SK-N-SH (cell line): ENCODE results near the gene LMF1. TPM values are rescaled to one million over a fixed set of nuclear protein-coding genes. Genes with fewer than 3 reads are reported as not detected.

Experiments
- CTCF ChIA-PET: fragments of 300-600, 350-600 bp; formaldehyde crosslinking; extraction: SDS; loops from one replicate; lab custom pipeline; 2021; lab: Yijun Ruan, JAX
- POLR2A ChIA-PET: fragments of 350-600 bp; sonication (Branson Sonifier 250); formaldehyde crosslinking; extraction: SDS; loops from one replicate; lab custom pipeline; 2020; ENCODE audit warnings: antibody characterized with exemption, inconsistent platforms; lab: Yijun Ruan, JAX
- DNase-seq: peaks from one replicate; pipeline ENCODE4 v3.0.0; 2012
- H2AFZ ChIP-seq: fragments of 200-600 bp; sonication (generic); 2 replicates; pipeline ENCODE4 v1.8.1; 2016; ENCODE audit warnings: antibody characterized with exemption, mild to moderate bottlenecking, low read depth
- H3F3A ChIP-seq: fragments of 200-600 bp; sonication (generic); replicated peaks from 2 replicates; pipeline ENCODE3; 2016; ENCODE audit warnings: antibody characterized with exemption, mild to moderate bottlenecking; ENCODE audit not compliant: insufficient read depth
- H3K27ac ChIP-seq, 2 experiments: fragments of 200-500 bp in 1 of 2; fragments of 200-600 bp in 1 of 2; sonication (Bioruptor generic) in 1 of 2; sonication (generic), shearing (Covaris generic) in 1 of 2; 2 replicates each; pipeline versions ENCODE4 v1.5.1 to v1.6.1; 2014 to 2016; ENCODE audit warnings: low read depth in 2 of 2, inconsistent platforms in 1 of 2, low read length in 1 of 2, mild to moderate bottlenecking in 1 of 2, mixed read lengths in 1 of 2
- H3K27me3 ChIP-seq: fragments of 200-600 bp; sonication (generic), shearing (Covaris generic); 2 replicates; pipeline ENCODE4 v1.6.1; 2016; ENCODE audit warnings: mixed run types; ENCODE audit not compliant: insufficient read depth
- H3K36me3 ChIP-seq, 2 experiments: fragments of 200-500 bp in 1 of 2; fragments of 200-600 bp in 1 of 2; sonication (Bioruptor generic) in 1 of 2; sonication (generic) in 1 of 2; replicated peaks in 1 of 2; 2 replicates each; pipeline versions ENCODE3 to v1.5.1; 2014 to 2016; ENCODE audit warnings: low read length in 1 of 2, mild to moderate bottlenecking in 1 of 2; ENCODE audit not compliant: insufficient read depth in 2 of 2, control insufficient read depth in 1 of 2
- H3K4me1 ChIP-seq, 2 experiments: fragments of 200-500 bp in 1 of 2; fragments of 200-600 bp in 1 of 2; sonication (Bioruptor generic) in 1 of 2; sonication (generic), shearing (Covaris generic) in 1 of 2; 2 replicates each; pipeline versions ENCODE4 v1.5.1 to v1.6.1; 2014 to 2016; ENCODE audit warnings: low read depth in 1 of 2, low read length in 1 of 2, mixed run types in 1 of 2; ENCODE audit not compliant: insufficient read depth in 2 of 2, control insufficient read depth in 1 of 2
- H3K4me2 ChIP-seq: fragments of 200-600 bp; sonication (generic), shearing (Covaris generic); 2 replicates; pipeline ENCODE4 v1.6.1; 2017; ENCODE audit warnings: mixed run types
- H3K4me3 ChIP-seq, 2 experiments: fragments of 200-500 bp in 1 of 2; fragments of 200-600 bp in 1 of 2; sonication (Bioruptor generic) in 1 of 2; sonication (generic), shearing (Covaris generic) in 1 of 2; 2 replicates each; pipeline versions ENCODE4 v1.5.1 to v1.8.1; 2014 to 2016; ENCODE audit warnings: low read depth in 2 of 2, inconsistent platforms in 1 of 2, low read length in 1 of 2, mild to moderate bottlenecking in 1 of 2, mixed read lengths in 1 of 2, moderate library complexity in 1 of 2
- H3K79me2 ChIP-seq: fragments of 200-600 bp; sonication (generic); 2 replicates; pipeline ENCODE4 v1.8.1; 2017; ENCODE audit warnings: mild to moderate bottlenecking; ENCODE audit not compliant: insufficient read depth
- H3K9ac ChIP-seq: fragments of 200-600 bp; sonication (generic); 2 replicates; pipeline ENCODE4 v1.6.1; 2017; ENCODE audit warnings: mixed run types
- H3K9me2 ChIP-seq: fragments of 200-600 bp; sonication (generic); 2 replicates; pipeline ENCODE4 v1.6.1; 2017; ENCODE audit warnings: mixed run types
- H3K9me3 ChIP-seq: fragments of 200-600 bp; sonication (generic); 2 replicates; pipeline ENCODE4 v1.6.1; 2017; ENCODE audit warnings: mixed run types, mild to moderate bottlenecking, moderate library complexity
- H4K20me1 ChIP-seq: fragments of 200-600 bp; sonication (generic); 2 replicates; pipeline ENCODE4 v1.6.1; 2017; ENCODE audit warnings: mild to moderate bottlenecking, mixed run types; ENCODE audit not compliant: insufficient read depth
- CHD2 ChIP-seq: fragments of 150-350 bp; IDR thresholded peaks from 2 replicates; pipeline ENCODE4 v1.6.1; 2018; ENCODE audit warnings: low read length; ENCODE audit not compliant: partially characterized antibody
- EP300 ChIP-seq, 2 experiments: IDR thresholded peaks; 2 replicates each; pipeline versions ENCODE4 v1.4.0 to v1.6.1; 2012; ENCODE audit warnings: borderline replicate concordance in 1 of 2, low read depth in 1 of 2, low read length in 1 of 2
- EZH2phosphoT487 ChIP-seq: fragments of 200-600 bp; sonication (generic); IDR thresholded peaks from 2 replicates; pipeline ENCODE4 v1.6.1; 2017; ENCODE audit warnings: low read depth, mixed run types, mild to moderate bottlenecking, antibody characterized with exemption, moderate library complexity, borderline replicate concordance
- JUND ChIP-seq: IDR thresholded peaks from 2 replicates; pipeline ENCODE4 v1.4.0; 2012
- MEF2A ChIP-seq: IDR thresholded peaks from 2 replicates; pipeline ENCODE4 v1.4.0; 2012; ENCODE audit warnings: low read depth, borderline replicate concordance
- MXI1 ChIP-seq: IDR thresholded peaks from 2 replicates; pipeline ENCODE4 v1.6.1; 2012; ENCODE audit warnings: mild to moderate bottlenecking, low read depth, low read length, improper control_type of control experiment
- RAD21 ChIP-seq: IDR thresholded peaks from 2 replicates; pipeline ENCODE4 v1.6.1; 2012; ENCODE audit warnings: mild to moderate bottlenecking, low read length
- RFX5 ChIP-seq: IDR thresholded peaks from 2 replicates; pipeline ENCODE4 v1.6.1; 2012; ENCODE audit warnings: mild to moderate bottlenecking, improper control_type of control experiment, low read length
- RXRA ChIP-seq: IDR thresholded peaks from 2 replicates; pipeline ENCODE4 v1.4.0; 2012; ENCODE audit warnings: low read depth, mild to moderate bottlenecking, borderline replicate concordance
- SIN3A ChIP-seq: IDR thresholded peaks from 2 replicates; pipeline ENCODE4 v1.6.1; 2012; ENCODE audit warnings: low read depth, mild to moderate bottlenecking, low read length, moderate library complexity, borderline replicate concordance
- SMC3 ChIP-seq: IDR thresholded peaks from 2 replicates; pipeline ENCODE4 v1.6.1; 2012; ENCODE audit warnings: low read depth, low read length, improper control_type of control experiment
- TAF1 ChIP-seq: IDR thresholded peaks from 2 replicates; pipeline ENCODE4 v1.6.1; 2012; ENCODE audit warnings: low read depth, mild to moderate bottlenecking, low read length, moderate library complexity, borderline replicate concordance
- TEAD4 ChIP-seq: IDR thresholded peaks from 2 replicates; pipeline ENCODE4 v1.4.0; 2012; ENCODE audit warnings: mild to moderate bottlenecking, borderline replicate concordance; ENCODE audit not compliant: insufficient read depth
- YY1 ChIP-seq: IDR thresholded peaks from 2 replicates; pipeline ENCODE4 v1.4.0; 2012; ENCODE audit warnings: low read depth, mild to moderate bottlenecking
- WGBS: methylation state at CpG from one replicate; pipeline ENCODE4 v1.1.6; 2017; ENCODE audit warnings: low lambda C conversion rate; 5-methylcytosine and 5-hydroxymethylcytosine counted together
- polyA plus RNA-seq, 3 experiments: library from polyadenylated mRNA; depleted of rRNA; stranded (reverse); fragments of >200 nt; gene quantifications; 2 replicates each; pipeline ENCODE4 v1.2.3, GENCODE V29; 2012
- TF ChIP-seq, protein P1 (sequence below): IDR thresholded peaks from 2 replicates; pipeline ENCODE4 v1.4.0; 2012; ENCODE audit warnings: low read depth, borderline replicate concordance
- TF ChIP-seq, protein P2 (sequence below): fragments of 200-600 bp; sonication (generic); IDR thresholded peaks from 2 replicates; pipeline ENCODE4 v1.6.1; 2017; ENCODE audit warnings: antibody characterized with exemption, mild to moderate bottlenecking, moderate library complexity
- TF ChIP-seq, protein P3 (sequence below): fragments of 150-350 bp; IDR thresholded peaks from 2 replicates; pipeline ENCODE4 v1.6.1; 2016; ENCODE audit warnings: mild to moderate bottlenecking, low read depth, low read length
- TF ChIP-seq, protein P4 (sequence below): IDR thresholded peaks from 2 replicates; pipeline ENCODE4 v1.4.0; 2012; ENCODE audit warnings: low read depth

Gene LMF1
- polyA plus RNA-seq, 1 of the 3 experiments (the other 2 are of a cell fraction): 5.7 TPM

DNA sequence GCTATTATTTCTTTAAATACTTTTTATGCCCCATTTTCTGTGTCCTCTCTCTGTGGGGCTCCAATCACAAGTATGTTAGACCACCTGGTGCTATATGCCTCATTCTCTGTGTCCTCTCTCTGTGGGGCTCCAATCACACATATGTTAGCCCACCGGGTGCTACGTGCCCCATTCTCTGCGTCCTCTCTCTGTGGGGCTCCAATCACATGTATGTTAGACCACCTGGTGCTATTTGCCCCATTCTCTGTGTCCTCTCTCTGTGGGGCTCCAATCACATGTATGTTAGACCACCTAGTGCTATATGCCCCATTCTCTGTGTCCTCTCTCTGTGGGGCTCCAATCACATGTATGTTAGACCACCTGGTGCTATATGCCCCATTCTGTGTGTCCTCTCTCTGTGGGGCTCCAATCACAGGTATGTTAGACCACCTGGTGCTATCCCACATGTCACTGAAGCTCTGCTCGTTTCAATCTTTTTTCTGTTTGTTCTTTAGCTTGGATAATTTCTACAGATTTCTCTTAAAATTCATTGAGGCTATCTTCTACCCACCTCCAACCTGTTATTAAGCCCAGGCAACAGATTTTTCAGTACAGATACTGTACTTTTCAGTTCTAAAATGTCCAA is 28.2 kb downstream of the LMF1 start (continued):
- no peak for TF ChIP-seq RAD21
- TF ChIP-seq TAF1: no peak
- no peak for TF ChIP-seq RFX5
- TF ChIP-seq, protein P1, sequence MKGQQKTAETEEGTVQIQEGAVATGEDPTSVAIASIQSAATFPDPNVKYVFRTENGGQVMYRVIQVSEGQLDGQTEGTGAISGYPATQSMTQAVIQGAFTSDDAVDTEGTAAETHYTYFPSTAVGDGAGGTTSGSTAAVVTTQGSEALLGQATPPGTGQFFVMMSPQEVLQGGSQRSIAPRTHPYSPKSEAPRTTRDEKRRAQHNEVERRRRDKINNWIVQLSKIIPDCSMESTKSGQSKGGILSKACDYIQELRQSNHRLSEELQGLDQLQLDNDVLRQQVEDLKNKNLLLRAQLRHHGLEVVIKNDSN: no peak
- TF ChIP-seq RXRA: no peak

DNA sequence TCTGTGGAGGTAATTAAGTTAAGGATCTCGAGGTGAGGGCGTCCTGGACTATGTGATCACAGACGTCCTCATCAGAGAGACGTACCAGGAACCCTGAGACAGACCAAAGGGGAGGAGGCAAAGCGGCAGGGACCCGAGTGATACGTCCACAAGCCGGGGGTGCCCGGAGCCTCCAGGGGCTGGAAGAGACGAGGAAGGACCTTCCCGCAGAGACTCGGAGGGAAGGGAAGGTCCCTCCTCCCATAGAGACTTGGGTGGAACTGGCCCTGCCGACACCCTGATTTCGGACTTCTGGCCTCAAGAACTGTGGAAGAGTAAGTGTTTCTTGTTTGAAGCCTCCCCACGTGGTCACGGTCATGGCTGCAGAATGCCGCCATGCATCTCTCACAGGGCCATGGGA is 30.8 kb downstream of the LMF1 start:
- Histone ChIP-seq H3F3A (no peaks in the 10 kb centered on the region), H3K27me3 (no peaks in the 10 kb centered on the region), H3K4me1 (no peaks in the 10 kb centered on the region), H3K4me2 (no peak overlapping the region), H3K36me3 (no peaks in the 10 kb centered on the region), H4K20me1 (no peaks in the 10 kb centered on the region), H3K9ac (no peak overlapping the region), H3K4me3 (no peak overlapping the region), H3K9me3 (no peaks in the 10 kb centered on the region), H2AFZ (no peak overlapping the region), H3K27ac (no peak overlapping the region), H3K9me2 (no peaks in the 10 kb centered on the region), H3K79me2 (no peaks in the 10 kb centered on the region)
- TF ChIP-seq SIN3A (no peak), EP300 (IDR thresholded peaks at IDR 0.05; ENCODE audit: borderline replicate concordance in 1 of 2, low read depth in 1 of 2, low read length in 1 of 2) (no peak), YY1 (no peak), JUND (no peak), MXI1 (no peak), SMC3 (no peak), TAF1 (no peak), CHD2 (no peak), EZH2phosphoT487 (no peak), MEF2A (no peak), TEAD4 (no peak), RAD21 (no peak)
- TF ChIP-seq, protein P2, sequence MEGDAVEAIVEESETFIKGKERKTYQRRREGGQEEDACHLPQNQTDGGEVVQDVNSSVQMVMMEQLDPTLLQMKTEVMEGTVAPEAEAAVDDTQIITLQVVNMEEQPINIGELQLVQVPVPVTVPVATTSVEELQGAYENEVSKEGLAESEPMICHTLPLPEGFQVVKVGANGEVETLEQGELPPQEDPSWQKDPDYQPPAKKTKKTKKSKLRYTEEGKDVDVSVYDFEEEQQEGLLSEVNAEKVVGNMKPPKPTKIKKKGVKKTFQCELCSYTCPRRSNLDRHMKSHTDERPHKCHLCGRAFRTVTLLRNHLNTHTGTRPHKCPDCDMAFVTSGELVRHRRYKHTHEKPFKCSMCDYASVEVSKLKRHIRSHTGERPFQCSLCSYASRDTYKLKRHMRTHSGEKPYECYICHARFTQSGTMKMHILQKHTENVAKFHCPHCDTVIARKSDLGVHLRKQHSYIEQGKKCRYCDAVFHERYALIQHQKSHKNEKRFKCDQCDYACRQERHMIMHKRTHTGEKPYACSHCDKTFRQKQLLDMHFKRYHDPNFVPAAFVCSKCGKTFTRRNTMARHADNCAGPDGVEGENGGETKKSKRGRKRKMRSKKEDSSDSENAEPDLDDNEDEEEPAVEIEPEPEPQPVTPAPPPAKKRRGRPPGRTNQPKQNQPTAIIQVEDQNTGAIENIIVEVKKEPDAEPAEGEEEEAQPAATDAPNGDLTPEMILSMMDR: no peak
- TF ChIP-seq, protein P3, sequence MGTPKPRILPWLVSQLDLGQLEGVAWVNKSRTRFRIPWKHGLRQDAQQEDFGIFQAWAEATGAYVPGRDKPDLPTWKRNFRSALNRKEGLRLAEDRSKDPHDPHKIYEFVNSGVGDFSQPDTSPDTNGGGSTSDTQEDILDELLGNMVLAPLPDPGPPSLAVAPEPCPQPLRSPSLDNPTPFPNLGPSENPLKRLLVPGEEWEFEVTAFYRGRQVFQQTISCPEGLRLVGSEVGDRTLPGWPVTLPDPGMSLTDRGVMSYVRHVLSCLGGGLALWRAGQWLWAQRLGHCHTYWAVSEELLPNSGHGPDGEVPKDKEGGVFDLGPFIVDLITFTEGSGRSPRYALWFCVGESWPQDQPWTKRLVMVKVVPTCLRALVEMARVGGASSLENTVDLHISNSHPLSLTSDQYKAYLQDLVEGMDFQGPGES: no peak
- TF ChIP-seq, protein P4, sequence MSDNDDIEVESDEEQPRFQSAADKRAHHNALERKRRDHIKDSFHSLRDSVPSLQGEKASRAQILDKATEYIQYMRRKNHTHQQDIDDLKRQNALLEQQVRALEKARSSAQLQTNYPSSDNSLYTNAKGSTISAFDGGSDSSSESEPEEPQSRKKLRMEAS: no peak
- DNase-seq: no peak
- ChIA-PET CTCF (no interaction called here), POLR2A (no interaction called here)
- WGBS: 70% methylated on average over 13 of the region's 17 CpGs
